ENCODE measurements around the gene PCDHGA12.

DNA sequence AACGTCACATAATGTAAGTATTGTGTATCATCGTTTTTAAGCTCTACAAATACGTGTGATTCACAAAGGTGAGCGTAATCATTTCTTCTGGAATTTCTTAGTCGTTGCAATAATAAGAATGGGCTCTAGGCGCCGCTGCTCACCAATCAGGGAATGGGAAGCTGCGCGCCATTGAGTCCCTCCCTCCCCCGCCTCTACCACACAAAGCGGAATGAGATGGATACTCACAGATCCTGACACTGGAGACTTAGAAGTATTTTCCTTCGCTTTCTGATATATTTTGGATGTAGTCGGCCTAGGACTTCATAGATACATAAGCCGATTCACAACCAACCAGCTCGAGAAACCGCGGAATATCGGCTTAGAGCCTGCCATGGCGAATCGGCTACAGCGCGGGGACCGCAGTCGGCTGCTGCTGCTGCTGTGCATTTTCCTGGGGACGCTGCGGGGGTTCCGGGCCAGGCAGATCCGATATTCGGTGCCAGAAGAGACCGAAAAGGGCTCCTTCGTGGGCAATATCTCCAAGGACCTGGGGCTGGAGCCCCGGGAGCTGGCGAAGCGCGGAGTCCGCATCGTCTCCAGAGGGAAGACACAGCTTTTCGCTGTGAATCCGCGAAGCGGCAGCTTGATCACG, 9.3 kb upstream of the PCDHGA12 start, which contains the start of gene PCDHGA11:
- peak in 1 of 7 experiments; percentile 23 for TF ChIP-seq CTCF (IDR thresholded peaks at IDR 0.05)
- TF ChIP-seq POLR2A (IDR thresholded peaks at IDR 0.05) = no peak
